Measurements from ENCODE around the gene ZBTB20. TPM values are rescaled to one million over a fixed set of nuclear protein-coding genes. Genes with fewer than 3 reads are reported as not detected.

The ZBTB20 gene
- total RNA-seq, 1 experiment from 2014 or later, result 10.7 TPM

DNA sequence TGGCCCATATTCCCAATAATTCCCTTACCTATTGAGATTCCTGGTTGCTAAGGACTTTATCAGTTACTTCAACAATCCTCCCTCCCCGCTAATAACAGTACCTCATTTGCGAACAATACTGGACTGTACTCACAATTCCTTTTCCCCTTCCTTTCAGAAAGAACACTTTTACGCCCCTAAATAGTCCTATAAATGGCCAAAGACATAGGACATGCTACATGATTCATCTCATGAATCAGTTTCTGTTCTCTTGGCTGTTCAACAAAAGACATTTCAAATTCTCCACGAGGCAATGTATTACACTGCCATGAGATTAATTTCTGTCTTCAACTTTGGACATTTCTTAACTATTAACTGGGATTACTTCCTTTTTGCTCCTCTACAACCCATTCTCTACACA, 588.8 kb downstream of the ZBTB20 start:
- H3K27ac Mint-ChIP-seq (ENCODE audit: low read depth, unreplicated experiment), result peak overlapping the region; percentile 21

DNA sequence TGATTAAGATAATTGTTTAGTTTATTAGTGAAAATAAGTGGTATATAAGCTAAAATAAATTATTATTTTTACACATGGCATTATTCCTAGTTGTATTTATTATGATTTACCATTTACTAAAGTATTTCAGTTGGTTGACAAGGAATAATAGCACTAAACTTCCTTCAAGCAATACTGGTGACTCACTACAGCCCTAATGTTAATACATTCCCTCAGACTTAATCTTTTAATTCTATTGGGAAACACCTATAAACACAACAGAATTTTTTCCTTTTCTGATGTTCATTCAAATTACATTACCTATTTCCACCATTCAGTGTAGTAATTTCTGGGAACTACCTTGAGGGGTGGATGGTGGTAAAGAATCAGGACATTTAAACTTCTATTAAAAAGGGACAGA, 589.3 kb downstream of the ZBTB20 start:
- ChIA-PET CTCF (no interaction called here), POLR2A (interaction anchor here (0.7 kb wide), 1 partner anchor 64 kb away, joined by 3 read pairs; no protein-coding TSS in a partner anchor)
- H3K4me3 Mint-ChIP-seq (ENCODE audit: unreplicated experiment), result no peak overlapping the region
- TF ChIP-seq, protein P1, sequence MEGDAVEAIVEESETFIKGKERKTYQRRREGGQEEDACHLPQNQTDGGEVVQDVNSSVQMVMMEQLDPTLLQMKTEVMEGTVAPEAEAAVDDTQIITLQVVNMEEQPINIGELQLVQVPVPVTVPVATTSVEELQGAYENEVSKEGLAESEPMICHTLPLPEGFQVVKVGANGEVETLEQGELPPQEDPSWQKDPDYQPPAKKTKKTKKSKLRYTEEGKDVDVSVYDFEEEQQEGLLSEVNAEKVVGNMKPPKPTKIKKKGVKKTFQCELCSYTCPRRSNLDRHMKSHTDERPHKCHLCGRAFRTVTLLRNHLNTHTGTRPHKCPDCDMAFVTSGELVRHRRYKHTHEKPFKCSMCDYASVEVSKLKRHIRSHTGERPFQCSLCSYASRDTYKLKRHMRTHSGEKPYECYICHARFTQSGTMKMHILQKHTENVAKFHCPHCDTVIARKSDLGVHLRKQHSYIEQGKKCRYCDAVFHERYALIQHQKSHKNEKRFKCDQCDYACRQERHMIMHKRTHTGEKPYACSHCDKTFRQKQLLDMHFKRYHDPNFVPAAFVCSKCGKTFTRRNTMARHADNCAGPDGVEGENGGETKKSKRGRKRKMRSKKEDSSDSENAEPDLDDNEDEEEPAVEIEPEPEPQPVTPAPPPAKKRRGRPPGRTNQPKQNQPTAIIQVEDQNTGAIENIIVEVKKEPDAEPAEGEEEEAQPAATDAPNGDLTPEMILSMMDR (IDR thresholded peaks at IDR 0.05; ENCODE audit: unreplicated experiment), result no peak
- H3K27me3 Mint-ChIP-seq (ENCODE audit: insufficient read depth, unreplicated experiment), result no peaks in the 10 kb centered on the region
- no peaks in the 10 kb centered on the region for H3K36me3 Mint-ChIP-seq (ENCODE audit: insufficient read depth, unreplicated experiment)
- no peaks in the 10 kb centered on the region for H3K9me3 Mint-ChIP-seq (ENCODE audit: unreplicated experiment)
- DNase-seq (ENCODE audit: unreplicated experiment), result peak; percentile 5
- H3K27ac Mint-ChIP-seq (ENCODE audit: low read depth, unreplicated experiment), result peak overlapping the region; percentile 21
- intact Hi-C loops (cut with micrococcal nuclease), result no loop called here
- H3K4me1 Mint-ChIP-seq (ENCODE audit: insufficient read depth, unreplicated experiment), result peaks cover 16% of the 10 kb centered on the region
- no TSS peak for BruUV-seq (replicated peaks)

More for the DNA sequence above, 588.8 kb downstream of the ZBTB20 start:
- Mint-ChIP-seq H3K4me3 (ENCODE audit: unreplicated experiment) (no peak overlapping the region), H3K4me1 (ENCODE audit: insufficient read depth, unreplicated experiment) (peaks cover 16% of the 10 kb centered on the region), H3K27me3 (ENCODE audit: insufficient read depth, unreplicated experiment) (no peaks in the 10 kb centered on the region), H3K9me3 (ENCODE audit: unreplicated experiment) (no peaks in the 10 kb centered on the region), H3K36me3 (ENCODE audit: insufficient read depth, unreplicated experiment) (no peaks in the 10 kb centered on the region)
- BruUV-seq (replicated peaks), result no TSS peak
- ChIA-PET CTCF (no interaction called here), POLR2A (no interaction called here)
- no peak for DNase-seq (ENCODE audit: unreplicated experiment)
- intact Hi-C loops (cut with micrococcal nuclease), result no loop called here
- TF ChIP-seq, protein P1 (IDR thresholded peaks at IDR 0.05; ENCODE audit: unreplicated experiment), result no peak

DNA sequence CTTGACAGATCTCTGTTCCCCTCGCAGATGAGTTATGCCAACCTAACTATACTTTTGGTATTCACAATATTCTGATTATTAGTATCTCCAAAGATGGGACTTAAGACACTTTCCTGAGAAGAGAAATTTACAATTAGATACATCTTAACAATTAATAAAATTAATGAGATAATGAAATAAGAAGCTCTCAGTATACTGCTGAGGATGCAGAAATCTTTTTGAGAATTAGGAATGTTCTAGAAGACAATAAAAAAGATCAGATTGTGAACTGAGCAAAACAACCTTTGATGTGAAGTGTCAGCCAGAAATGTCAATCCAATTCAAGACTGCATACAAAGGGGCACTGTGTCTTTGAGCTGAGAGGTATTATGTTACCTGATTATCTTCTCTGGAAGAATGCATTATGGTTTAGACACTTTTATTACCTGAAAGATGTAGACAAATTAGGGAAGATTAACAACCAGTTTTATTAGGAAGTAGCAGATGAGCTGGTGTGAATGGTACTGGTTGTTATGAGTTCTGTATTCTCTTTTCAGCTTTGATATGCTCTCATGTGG, 590.4 kb downstream of the ZBTB20 start:
- CTCF ChIA-PET, result interaction anchor here (0.5 kb wide), 1 partner anchor 1910 kb away, joined by 3 read pairs; no protein-coding TSS in a partner anchor
- no peak for DNase-seq (ENCODE audit: unreplicated experiment)
- H3K27ac Mint-ChIP-seq (ENCODE audit: low read depth, unreplicated experiment), result no peak overlapping the region
- H3K27me3 Mint-ChIP-seq (ENCODE audit: insufficient read depth, unreplicated experiment), result no peaks in the 10 kb centered on the region
- H3K36me3 Mint-ChIP-seq (ENCODE audit: insufficient read depth, unreplicated experiment), result no peaks in the 10 kb centered on the region
- BruUV-seq (replicated peaks), result no TSS peak
- POLR2A ChIA-PET, result no interaction called here
- TF ChIP-seq, protein P1 (IDR thresholded peaks at IDR 0.05; ENCODE audit: unreplicated experiment), result no peak
- peaks cover 20% of the 10 kb centered on the region for H3K4me1 Mint-ChIP-seq (ENCODE audit: insufficient read depth, unreplicated experiment)
- H3K9me3 Mint-ChIP-seq (ENCODE audit: unreplicated experiment), result no peaks in the 10 kb centered on the region
- intact Hi-C loops (cut with micrococcal nuclease), result no loop called here
- H3K4me3 Mint-ChIP-seq (ENCODE audit: unreplicated experiment), result no peak overlapping the region

- no peaks in the 10 kb centered on the region for H3K9me3 Mint-ChIP-seq (ENCODE audit: unreplicated experiment)
- H3K27me3 Mint-ChIP-seq (ENCODE audit: insufficient read depth, unreplicated experiment), result no peaks in the 10 kb centered on the region
- TF ChIP-seq, protein P1 (IDR thresholded peaks at IDR 0.05; ENCODE audit: unreplicated experiment), result no peak
- peak overlapping the region; percentile 46 for H3K27ac Mint-ChIP-seq (ENCODE audit: low read depth, unreplicated experiment)
- H3K4me1 Mint-ChIP-seq (ENCODE audit: insufficient read depth, unreplicated experiment), result peaks cover 20% of the 10 kb centered on the region
- CTCF ChIA-PET, result interaction anchor here (1.3 to 5.1 kb wide), 2 partner anchors 17 to 28 kb away, joined by 4 to 18 read pairs; no protein-coding TSS in a partner anchor
- H3K4me3 Mint-ChIP-seq (ENCODE audit: unreplicated experiment), result no peak overlapping the region
- POLR2A ChIA-PET, result no interaction called here
- DNase-seq (ENCODE audit: unreplicated experiment), result peak; percentile 29
- H3K36me3 Mint-ChIP-seq (ENCODE audit: insufficient read depth, unreplicated experiment), result no peaks in the 10 kb centered on the region
- intact Hi-C loops (cut with micrococcal nuclease), result no loop called here
- no TSS peak for BruUV-seq (replicated peaks)
These were observed 592.4 kb downstream of the ZBTB20 start for GRCh38 chr3:114554731-114555130.

All from MCF 10A (cell line).